ENCODE data around the gene PTCHD4.

DNA sequence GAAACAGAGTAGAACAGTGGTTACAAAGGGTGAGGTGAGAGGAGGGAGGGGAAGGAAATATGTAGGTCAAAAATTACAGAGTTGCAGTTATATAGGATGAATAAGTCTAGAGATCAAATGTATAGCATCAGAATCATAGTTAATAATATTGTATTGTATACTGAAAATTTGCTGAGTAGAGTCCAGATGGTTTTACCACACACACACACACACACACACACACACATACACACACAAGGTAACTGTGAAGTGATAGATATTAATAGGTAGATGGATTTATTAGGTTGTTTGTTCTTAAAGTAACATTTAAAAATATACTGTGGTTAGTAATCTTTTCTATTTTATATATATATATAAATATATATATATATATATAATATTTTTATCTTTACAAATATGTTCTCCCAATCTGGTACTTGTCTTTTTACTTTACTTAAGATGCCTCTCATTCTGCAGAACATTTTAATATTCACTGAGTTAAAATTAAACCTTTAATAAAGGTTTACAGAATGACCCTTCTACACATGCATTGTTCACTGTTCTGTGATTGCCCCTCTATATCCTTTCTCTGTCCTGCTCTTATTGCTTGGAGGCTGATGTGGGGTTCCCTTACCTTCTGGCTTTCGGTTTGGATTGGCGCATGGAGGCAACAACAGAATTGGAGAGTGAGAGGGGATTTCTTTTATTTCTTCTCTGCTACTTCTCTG is 408 bp downstream of the PTCHD4 start:
- TF ChIP-seq, protein P1, sequence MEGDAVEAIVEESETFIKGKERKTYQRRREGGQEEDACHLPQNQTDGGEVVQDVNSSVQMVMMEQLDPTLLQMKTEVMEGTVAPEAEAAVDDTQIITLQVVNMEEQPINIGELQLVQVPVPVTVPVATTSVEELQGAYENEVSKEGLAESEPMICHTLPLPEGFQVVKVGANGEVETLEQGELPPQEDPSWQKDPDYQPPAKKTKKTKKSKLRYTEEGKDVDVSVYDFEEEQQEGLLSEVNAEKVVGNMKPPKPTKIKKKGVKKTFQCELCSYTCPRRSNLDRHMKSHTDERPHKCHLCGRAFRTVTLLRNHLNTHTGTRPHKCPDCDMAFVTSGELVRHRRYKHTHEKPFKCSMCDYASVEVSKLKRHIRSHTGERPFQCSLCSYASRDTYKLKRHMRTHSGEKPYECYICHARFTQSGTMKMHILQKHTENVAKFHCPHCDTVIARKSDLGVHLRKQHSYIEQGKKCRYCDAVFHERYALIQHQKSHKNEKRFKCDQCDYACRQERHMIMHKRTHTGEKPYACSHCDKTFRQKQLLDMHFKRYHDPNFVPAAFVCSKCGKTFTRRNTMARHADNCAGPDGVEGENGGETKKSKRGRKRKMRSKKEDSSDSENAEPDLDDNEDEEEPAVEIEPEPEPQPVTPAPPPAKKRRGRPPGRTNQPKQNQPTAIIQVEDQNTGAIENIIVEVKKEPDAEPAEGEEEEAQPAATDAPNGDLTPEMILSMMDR (IDR thresholded peaks at IDR 0.05; ENCODE audit: borderline replicate concordance, extremely low read depth, low read length, poor library complexity, severe bottlenecking): no peak
- no peak for TF ChIP-seq EZH2 (IDR thresholded peaks at IDR 0.05; ENCODE audit: borderline replicate concordance, low read depth, low read length, severe bottlenecking)
